Measurements from ENCODE around the gene STK25.

DNA sequence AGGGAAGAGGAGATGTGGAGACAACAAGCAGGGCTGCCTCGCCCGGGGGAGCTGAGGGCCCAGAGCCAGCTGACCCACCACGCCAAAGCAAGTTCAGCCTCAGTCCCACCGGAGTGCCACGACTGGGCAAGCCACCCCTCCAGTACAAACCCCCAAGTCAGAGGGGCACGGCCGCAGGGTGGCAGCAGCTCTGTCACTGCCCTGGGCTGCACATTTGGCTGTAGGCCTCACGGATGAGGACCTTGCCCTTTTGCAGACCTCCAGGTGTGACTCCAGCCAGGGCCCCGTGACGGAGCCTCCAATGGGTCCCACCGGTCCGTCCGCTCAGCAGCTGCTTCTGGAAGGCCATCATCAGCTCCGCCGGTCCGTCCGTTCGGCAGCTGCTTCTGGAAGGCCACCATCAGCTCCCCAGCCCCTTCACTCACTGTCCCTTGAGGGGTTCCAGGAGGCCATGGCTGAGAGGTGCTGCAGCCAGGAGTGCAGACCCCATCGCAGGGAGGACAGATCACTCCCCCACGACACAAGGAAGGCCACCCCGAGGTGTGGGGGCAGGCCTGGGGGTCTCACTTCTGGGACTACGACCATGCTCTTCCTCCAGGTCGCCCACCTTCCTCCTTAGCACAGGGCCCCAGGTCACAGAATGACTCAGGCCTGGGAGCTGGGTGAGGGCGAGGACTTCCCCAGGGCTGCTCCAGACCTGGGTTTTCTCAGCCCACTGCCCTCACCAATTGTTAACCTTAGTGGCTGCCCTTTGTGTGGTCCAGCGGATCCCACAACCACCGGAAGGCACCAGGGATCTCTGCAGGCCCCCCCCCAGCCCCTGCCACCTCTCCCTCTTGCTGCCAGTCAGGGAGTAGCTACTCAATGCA is 24.6 kb upstream of the STK25 start:
- TF ChIP-seq CTCF (IDR thresholded peaks at IDR 0.05 in 4 of 5, conservative IDR thresholded peaks at IDR 0.05 in 1 of 5) (no peak), POLR2A (IDR thresholded peaks at IDR 0.05) (no peak)
